WERI-Rb-1 (cell line): Measurements from ENCODE around the gene PIK3R6.

Experiments used
- DNase-seq: peaks from one replicate; pipeline ENCODE4 v3.0.0-alpha.2; 2020
- H3K27ac ChIP-seq: fragments of 250-450 bp; sonication (Bioruptor Pico); 2 replicates; pipeline ENCODE4 v1.5.1; 2020; ENCODE audit warnings: mild to moderate bottlenecking, moderate library complexity
- H3K27me3 ChIP-seq: fragments of 250-450 bp; sonication (Bioruptor Pico); 2 replicates; pipeline ENCODE4 v1.5.1; 2021; ENCODE audit warnings: mild to moderate bottlenecking, low read depth, moderate library complexity; ENCODE audit not compliant: insufficient read depth, severe bottlenecking
- H3K36me3 ChIP-seq: fragments of 250-450 bp; sonication (Bioruptor Pico); 2 replicates; pipeline ENCODE4 v1.5.1; 2020; ENCODE audit warnings: mild to moderate bottlenecking, moderate library complexity
- H3K4me3 ChIP-seq: 2 replicates; pipeline ENCODE4 v1.5.1; 2011; ENCODE audit warnings: low read depth, mild to moderate bottlenecking, control low read depth, low read length
- H3K9me3 ChIP-seq: fragments of 250-450 bp; sonication (Bioruptor Pico); 2 replicates; pipeline ENCODE4 v1.5.1; 2021; ENCODE audit warnings: mild to moderate bottlenecking, moderate library complexity; ENCODE audit not compliant: severe bottlenecking
- CTCF ChIP-seq: IDR thresholded peaks from 2 replicates; pipeline ENCODE4 v1.5.1; 2011; ENCODE audit warnings: low read depth, mild to moderate bottlenecking, control low read depth, inconsistent platforms, low read length

PIK3R6 gene

GRCh38 chr17:8896641-8897635, 29.5 kb upstream of the PIK3R6 start:
- H3K27me3 ChIP-seq = no peaks in the 10 kb centered on the region
- H3K27ac ChIP-seq = no peak overlapping the region
- H3K36me3 ChIP-seq = no peaks in the 10 kb centered on the region
- no peak for DNase-seq
- no peaks in the 10 kb centered on the region for H3K9me3 ChIP-seq
- H3K4me3 ChIP-seq = no peak overlapping the region
- TF ChIP-seq CTCF = no peak

- Histone ChIP-seq H3K27me3 (no peaks in the 10 kb centered on the region), H3K9me3 (no peaks in the 10 kb centered on the region), H3K36me3 (no peaks in the 10 kb centered on the region), H3K27ac (no peak overlapping the region), H3K4me3 (no peak overlapping the region)
- no peak for DNase-seq
- no peak for TF ChIP-seq CTCF
These were observed 28.6 kb upstream of the PIK3R6 start for GRCh38 chr17:8896087-8896486.

- no peak overlapping the region for H3K27ac ChIP-seq
- no peaks in the 10 kb centered on the region for H3K27me3 ChIP-seq
- DNase-seq = peak; percentile 65
- TF ChIP-seq CTCF = peak; percentile 79
- no peaks in the 10 kb centered on the region for H3K36me3 ChIP-seq
- no peak overlapping the region for H3K4me3 ChIP-seq
- no peaks in the 10 kb centered on the region for H3K9me3 ChIP-seq
These were observed 27.5 kb upstream of the PIK3R6 start for GRCh38 chr17:8894673-8895578.

- Histone ChIP-seq H3K36me3 (no peaks in the 10 kb centered on the region), H3K4me3 (no peak overlapping the region), H3K9me3 (no peaks in the 10 kb centered on the region), H3K27ac (no peak overlapping the region), H3K27me3 (no peaks in the 10 kb centered on the region)
- TF ChIP-seq CTCF = no peak
- DNase-seq = no peak
These were observed 26.8 kb upstream of the PIK3R6 start for GRCh38 chr17:8894202-8894671.

- H3K36me3 ChIP-seq = no peaks in the 10 kb centered on the region
- H3K27me3 ChIP-seq = no peaks in the 10 kb centered on the region
- no peaks in the 10 kb centered on the region for H3K9me3 ChIP-seq
- no peak for TF ChIP-seq CTCF
- no peak for DNase-seq
- H3K27ac ChIP-seq = no peak overlapping the region
- no peak overlapping the region for H3K4me3 ChIP-seq
These were observed 26.2 kb upstream of the PIK3R6 start for GRCh38 chr17:8893621-8894201.
